ENCODE measurements around the gene MAN1A1.

The MAN1A1 gene

DNA sequence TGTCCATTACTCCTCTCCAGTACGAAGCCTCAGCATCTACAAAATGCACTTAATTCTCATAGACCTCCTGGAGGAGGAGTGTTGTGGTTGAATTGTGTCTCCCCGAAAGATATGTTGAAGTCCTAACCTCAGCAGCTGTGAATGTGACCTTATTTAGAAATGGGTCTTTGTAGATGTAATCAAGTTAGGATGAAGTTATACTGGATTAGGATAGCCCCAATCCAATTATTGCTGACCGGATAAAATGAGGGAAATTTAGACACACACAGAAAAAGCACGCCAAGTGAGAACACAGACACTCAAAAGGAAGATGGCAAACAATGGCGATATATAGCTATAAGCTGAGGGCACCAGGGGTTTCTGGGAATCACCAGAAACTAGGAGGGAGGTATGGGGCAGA lies 206.9 kb downstream of the MAN1A1 start:
- DNase-seq (ENCODE audit: low read depth in 2 of 2): no peak

DNA sequence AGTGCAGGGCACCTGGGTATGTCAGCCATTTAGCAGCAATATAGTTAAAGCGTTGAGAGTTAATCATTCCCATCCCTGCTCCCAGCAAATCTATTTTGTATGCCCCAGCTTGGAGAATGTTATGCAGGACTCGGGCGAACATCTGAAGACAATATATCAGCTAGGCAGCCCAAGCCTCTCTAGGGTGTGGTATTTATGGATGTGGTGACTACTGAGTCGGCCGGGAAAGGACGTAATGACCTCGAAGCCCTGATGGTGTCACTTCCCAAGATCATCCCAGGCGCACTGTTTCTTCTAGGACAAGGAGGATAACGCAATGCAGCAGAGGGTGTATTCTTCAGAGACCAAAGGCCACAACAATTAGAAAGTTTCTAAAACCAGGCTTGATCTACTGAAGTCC lies 207.5 kb downstream of the MAN1A1 start:
- DNase-seq (ENCODE audit: low read depth in 2 of 2): no peak

DNA sequence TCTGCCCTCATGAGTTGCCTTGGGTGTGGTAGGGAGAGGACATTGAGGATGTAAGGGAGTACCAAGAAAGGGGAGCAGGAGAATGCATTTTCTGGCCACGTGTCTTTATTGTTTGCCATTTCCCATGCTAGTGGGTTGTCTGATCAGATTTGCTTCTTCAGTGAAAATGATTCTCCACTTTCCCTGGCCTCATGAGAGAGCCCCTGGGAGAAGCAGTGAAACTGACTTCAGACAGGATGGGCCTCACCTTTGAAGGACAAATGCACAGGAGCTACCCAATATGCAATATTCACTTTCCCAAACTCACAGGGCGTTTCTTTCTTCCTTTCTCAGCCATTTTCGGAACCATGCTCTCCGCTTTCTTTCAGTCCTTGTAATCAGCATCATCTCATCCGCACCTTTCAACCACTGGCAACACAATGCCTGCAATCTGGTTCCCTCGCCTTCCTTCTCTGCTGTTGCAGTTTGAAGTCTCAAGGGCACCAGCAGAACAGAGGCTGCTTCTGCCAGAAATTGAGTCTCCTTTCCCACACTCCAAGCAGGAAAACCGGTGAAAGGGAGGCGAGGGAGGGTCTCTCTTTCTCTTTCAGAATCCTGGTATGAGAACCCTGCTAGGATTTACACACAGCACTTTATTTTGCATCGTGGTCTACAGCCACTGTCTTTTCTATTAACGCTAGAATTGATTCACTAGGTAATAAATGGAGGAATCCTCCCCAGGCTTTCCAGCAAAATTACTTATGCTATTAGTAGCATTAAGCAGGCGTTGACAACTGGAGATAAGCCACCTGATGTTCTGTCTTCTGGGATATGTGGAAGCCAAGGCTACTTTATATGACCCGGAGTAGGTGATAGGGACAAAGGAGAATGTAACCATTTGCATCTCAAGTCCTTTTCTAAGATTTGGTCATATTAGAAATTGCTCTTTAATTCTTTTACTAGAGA lies 209.1 kb downstream of the MAN1A1 start:
- DNase-seq (ENCODE audit: low read depth in 2 of 2): no peak

DNA sequence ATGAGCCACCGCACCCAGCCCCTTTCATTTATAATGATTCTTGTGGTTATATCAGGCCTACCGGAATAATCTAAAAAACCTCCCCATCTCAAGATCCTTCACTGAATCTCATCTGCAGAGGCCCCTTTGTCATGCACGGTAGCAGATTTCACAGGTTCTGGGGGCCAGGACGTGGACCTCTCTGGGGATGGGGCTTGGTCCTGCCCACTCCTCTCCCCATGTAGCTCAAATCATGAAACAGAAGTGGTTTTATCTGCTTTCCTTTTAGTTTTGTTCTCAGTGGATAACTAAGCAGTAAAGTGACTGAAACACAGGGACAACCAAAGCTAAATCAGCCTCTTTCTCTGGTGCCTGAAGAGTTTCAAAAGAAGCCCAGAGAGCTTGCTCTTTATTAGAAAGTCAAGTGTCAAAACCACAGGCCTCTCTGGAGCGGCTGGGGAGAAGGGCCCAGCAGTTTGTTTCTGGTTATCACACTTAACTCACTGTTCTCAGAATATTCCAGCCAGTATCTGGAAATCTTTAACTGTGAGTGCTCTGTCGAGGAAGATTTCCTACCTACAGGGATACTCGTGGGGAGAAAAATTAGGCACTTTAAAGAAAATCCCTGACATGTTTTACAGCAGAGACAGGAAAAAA lies 210.5 kb downstream of the MAN1A1 start:
- DNase-seq (ENCODE audit: low read depth in 2 of 2): no peak

DNA sequence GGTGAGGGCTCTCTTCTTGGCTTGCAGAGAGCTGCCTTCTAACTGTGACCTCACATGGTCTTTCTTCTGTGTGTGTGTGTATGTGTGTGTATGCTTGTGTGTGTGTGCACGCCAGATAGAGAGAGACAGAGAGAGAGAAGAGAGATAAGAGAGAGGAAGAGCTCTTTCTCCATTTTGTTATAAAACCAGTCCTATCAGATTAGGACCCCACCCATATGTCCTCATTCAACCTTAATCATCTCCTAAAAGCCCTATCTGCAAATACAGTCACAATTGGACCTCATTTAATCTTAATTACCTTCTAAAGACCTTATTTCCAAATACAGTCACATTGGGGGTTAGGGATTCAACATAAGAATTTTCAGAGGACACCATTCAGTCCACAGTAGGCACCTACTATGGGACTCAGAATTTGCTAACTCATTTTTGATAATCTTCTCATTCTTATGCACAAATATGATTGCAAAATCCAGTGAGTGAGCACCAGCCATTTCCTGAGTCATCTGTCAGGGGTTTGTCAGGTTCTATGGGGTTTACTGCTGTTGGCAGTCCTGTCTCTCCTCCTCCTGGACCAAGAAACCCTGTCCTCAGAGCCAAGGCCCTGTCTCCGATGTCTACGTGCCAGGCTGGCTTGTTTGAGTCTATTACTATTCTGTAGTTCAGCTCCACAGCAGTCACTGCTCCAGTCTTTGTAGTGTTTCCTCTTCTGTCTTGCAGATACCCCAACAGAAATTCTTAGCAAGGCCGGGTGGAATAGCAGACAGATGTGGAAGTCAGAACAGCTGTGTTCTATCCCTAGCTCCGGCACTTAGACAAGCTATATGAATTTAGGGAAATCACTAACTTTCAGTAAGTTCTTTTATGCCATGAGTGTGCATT lies 212.1 kb downstream of the MAN1A1 start:
- DNase-seq (ENCODE audit: low read depth in 2 of 2): no peak

DNA sequence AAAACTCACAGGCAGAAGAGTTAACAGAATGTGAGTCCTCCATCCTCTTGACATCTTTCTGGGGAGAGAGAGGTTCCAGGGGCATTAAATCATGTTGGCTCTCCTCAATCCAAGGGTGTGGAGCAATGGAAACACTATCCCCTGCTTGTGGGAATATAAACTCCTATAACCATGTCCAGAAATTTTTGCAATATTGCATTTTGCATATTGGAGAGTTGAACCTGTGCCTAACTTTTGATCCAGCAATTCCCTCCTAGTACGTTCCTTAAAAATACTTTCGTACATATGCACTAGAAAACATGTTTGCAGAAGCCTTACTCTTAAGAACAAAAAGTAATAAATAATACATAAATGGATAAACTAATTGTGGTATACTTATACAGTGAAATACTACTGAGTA lies 214.8 kb downstream of the MAN1A1 start:
- DNase-seq (ENCODE audit: low read depth in 2 of 2): no peak

DNA sequence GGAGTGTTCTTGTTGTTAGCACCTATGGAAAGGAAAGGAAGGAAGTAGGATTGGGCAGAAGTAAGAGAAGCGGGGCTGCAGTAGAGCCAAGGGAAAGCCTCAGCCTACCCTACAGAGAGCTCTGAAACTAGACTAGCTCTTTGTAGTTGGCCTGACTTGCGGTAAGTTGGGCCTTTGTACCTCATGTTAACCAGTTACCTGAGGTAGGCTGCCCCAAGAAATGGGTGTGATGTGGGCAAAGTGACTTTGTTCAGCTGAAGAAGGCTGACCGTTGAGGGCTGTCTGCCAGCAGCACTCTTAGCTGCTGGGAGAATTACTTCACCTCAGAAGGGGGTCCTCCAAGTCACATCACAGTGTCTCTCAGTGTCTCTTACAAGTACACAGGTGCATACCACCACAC lies 216.2 kb downstream of the MAN1A1 start:
- DNase-seq (ENCODE audit: low read depth in 2 of 2): no peak

DNA sequence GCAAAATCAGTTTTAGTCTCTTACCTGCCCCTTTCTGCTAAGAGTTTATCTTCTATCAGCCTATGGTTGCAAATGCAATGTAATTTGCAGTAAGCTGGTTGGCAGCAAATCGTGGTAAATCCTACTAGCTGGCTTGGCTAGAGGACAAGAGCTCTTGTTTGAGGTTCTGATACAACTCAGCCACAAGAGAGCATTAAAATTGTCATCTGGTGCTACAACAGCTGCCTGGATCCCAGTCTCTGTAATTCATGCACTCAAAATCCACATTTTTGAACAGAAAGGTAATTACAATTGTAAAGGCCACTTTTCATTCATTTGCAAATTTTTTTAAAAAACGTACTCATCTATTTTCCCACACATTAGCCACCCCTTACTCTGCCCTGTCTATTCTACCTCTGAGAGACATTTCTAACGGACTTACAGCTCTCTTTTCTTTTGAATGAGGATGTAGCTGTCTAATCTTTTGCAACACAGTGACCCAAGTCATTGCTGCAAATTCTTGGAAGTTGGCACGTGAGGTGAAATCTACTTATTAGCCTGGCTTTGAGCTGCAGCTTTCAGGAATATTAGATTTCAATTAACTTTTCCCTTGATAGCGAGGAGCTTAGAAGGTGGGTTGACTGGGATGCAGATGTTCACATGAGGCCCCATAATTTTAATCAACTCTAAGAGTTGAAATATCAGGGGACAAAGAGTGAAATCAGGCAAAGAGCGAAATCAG lies 217.1 kb downstream of the MAN1A1 start:
- no peak for DNase-seq (ENCODE audit: low read depth in 2 of 2)

DNA sequence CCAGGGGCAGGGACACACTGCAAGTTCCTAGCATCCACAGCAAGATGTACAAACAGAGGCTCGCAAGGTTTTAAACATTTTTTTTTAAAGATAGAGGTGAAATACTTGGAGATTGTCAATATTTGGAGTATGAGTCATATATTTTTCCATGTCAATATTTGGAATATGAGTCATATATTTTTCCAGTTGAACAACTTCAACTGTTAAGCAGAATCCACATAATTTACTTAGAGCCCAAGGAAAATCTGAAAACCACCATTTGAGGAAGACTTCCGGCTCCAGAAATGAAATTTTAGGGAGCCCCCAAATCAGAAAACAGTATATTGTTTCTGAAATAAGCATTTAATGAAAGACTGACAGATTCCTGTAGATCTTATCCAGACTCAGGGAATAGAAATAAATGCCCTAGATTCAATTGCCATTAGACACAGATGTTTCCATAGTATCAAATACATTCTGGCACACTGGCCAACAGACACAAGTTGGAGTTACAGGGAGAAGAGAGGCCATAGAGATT lies 219.5 kb downstream of the MAN1A1 start:
- DNase-seq (ENCODE audit: low read depth in 2 of 2): peak; percentile 49 to 56

DNA sequence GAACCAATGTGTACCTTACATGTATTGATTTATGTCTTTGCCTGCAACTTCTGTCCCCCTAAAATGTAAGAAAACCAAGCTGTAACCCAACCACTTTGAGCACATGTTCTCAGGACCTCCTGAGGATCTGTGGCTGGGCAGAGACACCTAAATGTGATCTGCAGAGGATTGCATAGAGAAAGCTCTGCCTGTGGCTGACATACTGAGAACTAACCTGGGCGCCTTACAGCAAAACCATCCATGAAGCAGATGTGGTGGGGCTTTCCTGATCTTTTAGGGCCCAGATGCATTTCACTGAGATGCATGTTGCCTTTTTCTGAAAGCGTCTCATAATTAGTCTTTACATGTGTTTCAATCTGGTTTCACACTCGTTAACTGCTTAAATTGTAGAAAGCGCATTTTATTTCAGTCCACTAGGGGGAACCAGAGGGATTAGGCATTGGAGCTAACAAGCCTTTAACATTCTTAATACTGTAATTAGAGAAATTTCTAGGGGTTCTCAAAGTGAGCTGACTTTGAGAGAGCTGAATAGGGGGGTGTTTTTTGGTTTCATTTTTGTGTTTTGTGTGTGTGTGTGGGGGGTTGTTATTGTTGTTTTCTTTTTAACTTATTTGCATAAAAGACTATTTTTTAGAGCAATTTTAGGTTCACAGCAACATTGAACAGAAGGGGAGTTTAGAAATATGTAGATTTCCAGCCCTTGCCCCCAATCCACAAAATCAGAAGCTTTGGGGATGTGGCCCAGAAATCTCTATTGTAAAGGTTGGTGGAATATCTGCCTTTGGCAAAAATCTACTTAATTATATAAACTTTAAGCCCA lies 220.2 kb downstream of the MAN1A1 start:
- DNase-seq (ENCODE audit: low read depth in 2 of 2): peak in 1 of 2 experiments; percentile 54

DNA sequence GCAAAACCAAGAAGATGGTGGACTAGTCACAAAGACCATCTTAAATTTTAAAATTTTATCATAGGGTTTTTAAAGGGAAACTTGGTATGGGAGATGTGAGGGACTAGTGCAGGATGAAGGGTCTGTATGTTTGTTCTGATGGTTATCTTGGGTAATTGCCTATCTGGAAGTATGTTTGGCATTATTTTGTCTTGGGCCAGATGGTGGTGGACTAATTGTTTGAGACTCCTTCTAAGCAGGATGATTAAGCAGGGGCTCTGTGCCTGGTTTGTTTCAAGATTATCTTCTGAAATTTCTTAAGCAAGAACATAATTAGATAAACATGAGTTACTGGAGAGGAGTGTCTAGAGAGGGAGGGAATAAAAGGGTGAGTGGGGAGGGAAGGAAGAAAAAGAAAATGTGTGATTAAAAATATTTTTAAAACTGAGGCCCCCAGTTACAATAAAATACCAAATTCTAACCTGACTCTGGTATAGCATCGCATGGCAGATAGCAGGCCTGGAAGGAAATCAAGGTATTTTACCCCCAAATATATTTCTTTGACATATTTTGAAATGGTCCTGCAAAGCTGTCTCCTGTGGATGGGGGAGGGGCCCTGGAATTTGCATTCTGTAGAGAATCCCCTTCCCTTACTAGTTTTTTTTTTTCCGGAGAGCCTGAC lies 221.2 kb downstream of the MAN1A1 start:
- peak in 1 of 2 experiments; percentile 58 for DNase-seq (ENCODE audit: low read depth in 2 of 2)

DNA sequence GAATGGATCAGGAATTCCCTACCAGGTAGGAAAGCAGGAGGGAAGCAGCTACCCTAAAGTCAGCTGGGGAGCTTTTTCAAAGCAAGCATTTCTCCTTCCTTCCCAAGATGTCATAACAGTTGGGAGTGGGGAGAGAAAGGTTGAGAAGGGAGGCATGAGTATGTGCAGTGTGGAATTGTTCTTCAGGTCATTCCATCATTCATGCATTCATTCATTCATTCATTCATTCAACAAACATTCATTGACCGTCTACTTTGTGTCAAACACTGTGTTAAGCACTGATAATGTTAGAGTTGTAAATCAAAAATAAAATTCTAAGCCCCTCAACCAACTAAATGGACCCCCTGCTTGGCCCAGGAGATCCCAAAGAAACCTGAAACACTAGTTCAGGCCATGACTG lies 221.9 kb downstream of the MAN1A1 start:
- no peak for DNase-seq (ENCODE audit: low read depth in 2 of 2)
